ENCODE measurements around the gene ITGB3. TPM values are rescaled to one million over a fixed set of nuclear protein-coding genes. Genes with fewer than 3 reads are reported as not detected.

Gene ITGB3
- total and polyA plus RNA-seq, 2 of the 8 experiments (the other 6 are each of a cell fraction or from before 2014, with no cell fraction given): 0.08 to 0.09 TPM

DNA sequence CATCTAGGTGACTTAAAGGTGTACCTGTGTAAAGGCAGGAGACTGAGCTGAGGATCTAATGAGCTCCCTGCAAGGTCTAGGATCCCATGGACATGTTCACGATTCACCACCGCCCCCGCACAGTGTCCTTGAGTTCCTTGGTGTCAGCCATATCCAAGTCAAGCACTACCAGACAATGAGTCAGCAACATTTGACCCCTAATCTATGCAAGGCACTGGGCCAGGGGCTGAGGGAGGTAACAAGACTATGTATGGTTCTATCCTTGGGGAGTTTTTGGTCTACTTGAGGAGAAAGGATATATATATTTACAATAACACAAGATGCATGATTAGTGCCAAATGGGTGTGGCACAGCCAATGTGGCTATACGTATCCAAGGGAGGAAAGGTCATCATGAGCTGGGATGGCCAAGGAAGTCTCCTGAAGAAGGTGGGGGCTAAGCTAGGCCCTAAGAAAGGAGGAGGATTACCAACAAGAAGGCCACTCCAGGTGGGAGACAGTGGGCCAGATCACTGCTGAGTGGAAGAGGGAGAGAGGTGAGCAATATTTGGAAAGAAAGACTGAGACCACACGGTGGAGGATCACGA is 35.0 kb downstream of the ITGB3 start (continued):
- TF ChIP-seq SAP30 (IDR thresholded peaks at IDR 0.05; ENCODE audit: insufficient read depth, insufficient replicate concordance, low read length) (no peak), KDM5A (IDR thresholded peaks at IDR 0.05; ENCODE audit: low read length) (no peak)
